WTC11 (cell line): ENCODE measurements around the gene TRMT6. TPM values are rescaled to one million over a fixed set of nuclear protein-coding genes. Genes with fewer than 3 reads are reported as not detected.

Experiments
- ATAC-seq: fragments of 200-7000 bp; cut with Tn5 transposase; 2 replicates; pipeline ENCODE4 v1.10.0; 2021; ENCODE audit warnings: mild to moderate bottlenecking, moderate library complexity
- CTCF ChIA-PET: fragments of 300-600 bp; sonication (Branson Sonifier 250); formaldehyde crosslinking; loops from one replicate; lab custom pipeline; 2021; ENCODE audit warnings: antibody characterized with exemption; lab: Charles Lee
- POLR2A ChIA-PET: fragments of 350-600 bp; sonication (Branson Sonifier 250); formaldehyde crosslinking; loops from one replicate; lab custom pipeline; 2021; ENCODE audit warnings: antibody characterized with exemption; lab: Charles Lee
- DNase-seq: peaks from one replicate; pipeline ENCODE4 v3.0.0; 2021; ENCODE audit warnings: low spot score
- H3K27ac Mint-ChIP-seq: 2 replicates; pipeline ENCODE4 v1.8.0; 2021; ENCODE audit warnings: mixed read lengths
- H3K27me3 Mint-ChIP-seq: 2 replicates; pipeline ENCODE4 v1.8.0; 2021; ENCODE audit warnings: low read depth, mild to moderate bottlenecking, moderate library complexity, mixed read lengths
- H3K36me3 Mint-ChIP-seq: 2 replicates; pipeline ENCODE4 v1.8.0; 2021; ENCODE audit warnings: mixed read lengths
- H3K4me1 Mint-ChIP-seq: 2 replicates; pipeline ENCODE4 v1.8.0; 2022; ENCODE audit warnings: mixed read lengths
- H3K4me3 Mint-ChIP-seq: 2 replicates; pipeline ENCODE4 v1.8.0; 2021; ENCODE audit warnings: mild to moderate bottlenecking, moderate library complexity, mixed read lengths
- H3K9me3 Mint-ChIP-seq: 2 replicates; pipeline ENCODE4 v1.8.0; 2021; ENCODE audit warnings: mixed read lengths
- ARID4B ChIP-seq: sonication (generic); formaldehyde crosslinking; IDR thresholded peaks from 2 replicates; pipeline ENCODE4 v1.8.0; 2023; ENCODE audit warnings: missing genetic modification reagents, mild to moderate bottlenecking, borderline replicate concordance
- ATF2 ChIP-seq: sonication (generic); formaldehyde crosslinking; IDR thresholded peaks from 2 replicates; pipeline ENCODE4 v1.8.1; 2022; ENCODE audit warnings: low read depth, missing genetic modification reagents, borderline replicate concordance
- ATF6 ChIP-seq: sonication (generic); formaldehyde crosslinking; IDR thresholded peaks from 2 replicates; pipeline ENCODE4 v1.8.1; 2023; ENCODE audit warnings: mild to moderate bottlenecking, missing genetic modification reagents
- ERG ChIP-seq: fragments of 250-450 bp; sonication (Bioruptor Pico); IDR thresholded peaks from 2 replicates; pipeline ENCODE4 v1.8.0; 2021; ENCODE audit warnings: mild to moderate bottlenecking
- ESRRA ChIP-seq: sonication (generic); formaldehyde crosslinking; IDR thresholded peaks from 2 replicates; pipeline ENCODE4 v1.8.1; 2022; ENCODE audit warnings: mild to moderate bottlenecking, missing genetic modification reagents, borderline replicate concordance
- GABPB1 ChIP-seq: sonication (generic); formaldehyde crosslinking; IDR thresholded peaks from 2 replicates; pipeline ENCODE4 v1.8.1; 2023; ENCODE audit warnings: mild to moderate bottlenecking, missing genetic modification reagents
- JUN ChIP-seq: sonication (generic); formaldehyde crosslinking; IDR thresholded peaks from 2 replicates; pipeline ENCODE4 v1.8.0; 2023; ENCODE audit warnings: mild to moderate bottlenecking, missing genetic modification reagents
- NFATC4 ChIP-seq: fragments of 250-450 bp; sonication (Bioruptor Pico); IDR thresholded peaks from 2 replicates; pipeline ENCODE4 v1.9.0; 2021; ENCODE audit warnings: mild to moderate bottlenecking
- NFYB ChIP-seq: sonication (generic); formaldehyde crosslinking; conservative IDR thresholded peaks from 2 replicates; pipeline ENCODE4 v1.8.0; 2022; ENCODE audit warnings: low read depth, missing genetic modification reagents
- OVOL2 ChIP-seq: fragments of 250-450 bp; sonication (Bioruptor Pico); IDR thresholded peaks from 2 replicates; pipeline ENCODE4 v1.9.0; 2021; ENCODE audit warnings: mild to moderate bottlenecking, borderline replicate concordance
- RORB ChIP-seq: fragments of 250-450 bp; sonication (Bioruptor Pico); IDR thresholded peaks from 2 replicates; pipeline ENCODE4 v1.9.0; 2021; ENCODE audit warnings: mild to moderate bottlenecking
- SMAD3 ChIP-seq: sonication (generic); formaldehyde crosslinking; IDR thresholded peaks from 2 replicates; pipeline ENCODE4 v1.8.0; 2022; ENCODE audit warnings: missing genetic modification reagents, mild to moderate bottlenecking, borderline replicate concordance
- TCF7 ChIP-seq: sonication (generic); formaldehyde crosslinking; IDR thresholded peaks from 2 replicates; pipeline ENCODE4 v1.8.0; 2022; ENCODE audit warnings: mild to moderate bottlenecking, low read depth, missing genetic modification reagents, moderate library complexity
- TEAD1 ChIP-seq: sonication (generic); formaldehyde crosslinking; IDR thresholded peaks from 2 replicates; pipeline ENCODE4 v1.8.0; 2022; ENCODE audit warnings: mild to moderate bottlenecking, missing genetic modification reagents
- ZNF512 ChIP-seq: sonication (generic); formaldehyde crosslinking; IDR thresholded peaks from 2 replicates; pipeline ENCODE4 v1.8.1; 2022; ENCODE audit warnings: missing genetic modification reagents, borderline replicate concordance
- ZNF532 ChIP-seq: fragments of 250-450 bp; sonication (Bioruptor Pico); IDR thresholded peaks from 2 replicates; pipeline ENCODE4 v1.9.0; 2021; ENCODE audit warnings: mild to moderate bottlenecking, borderline replicate concordance
- total RNA-seq: library from RNA; stranded (reverse); gene quantifications from 3 replicates; pipeline ENCODE4 v1.2.3, GENCODE V29; 2021

The TRMT6 gene
- total RNA-seq, 1 experiment from 2014 or later, result 17.2 TPM

DNA sequence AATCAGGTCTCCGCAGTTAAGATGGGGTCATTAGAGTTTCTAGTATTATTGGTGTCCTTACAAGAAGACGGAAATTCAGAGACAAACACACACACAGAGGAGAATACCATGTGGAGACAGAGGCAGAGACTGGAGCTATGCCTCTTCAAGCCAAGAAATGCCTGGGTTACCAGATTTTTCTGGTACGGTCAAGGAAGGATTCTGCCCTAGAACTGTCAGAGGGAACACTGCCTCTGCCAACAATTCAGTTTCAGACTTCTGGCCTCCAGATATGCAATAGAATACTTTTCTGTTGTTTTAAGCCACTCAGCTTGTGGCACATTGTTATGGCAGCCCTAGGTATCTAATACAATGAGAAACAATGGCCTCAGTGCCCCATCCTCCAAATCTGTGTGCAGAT, 18.9 kb downstream of the TRMT6 start:
- no peak for DNase-seq
- no peak overlapping the region for H3K4me3 Mint-ChIP-seq
- POLR2A ChIA-PET, result no interaction called here
- CTCF ChIA-PET, result interaction anchor here (1.3 kb wide), 1 partner anchor 374 kb away, joined by 4 read pairs; no protein-coding TSS in a partner anchor
- no peak overlapping the region for H3K27ac Mint-ChIP-seq
- H3K9me3 Mint-ChIP-seq, result no peaks in the 10 kb centered on the region
- TF ChIP-seq OVOL2 (CRISPR knock-in tag) (no peak), ZNF532 (CRISPR knock-in tag) (no peak), ESRRA (CRISPR knock-in tag) (no peak), ARID4B (no peak)
- H3K4me1 Mint-ChIP-seq, result no peaks in the 10 kb centered on the region
- peaks cover 8% of the 10 kb centered on the region for H3K27me3 Mint-ChIP-seq
- ATAC-seq, result no peak
- H3K36me3 Mint-ChIP-seq, result no peaks in the 10 kb centered on the region

DNA sequence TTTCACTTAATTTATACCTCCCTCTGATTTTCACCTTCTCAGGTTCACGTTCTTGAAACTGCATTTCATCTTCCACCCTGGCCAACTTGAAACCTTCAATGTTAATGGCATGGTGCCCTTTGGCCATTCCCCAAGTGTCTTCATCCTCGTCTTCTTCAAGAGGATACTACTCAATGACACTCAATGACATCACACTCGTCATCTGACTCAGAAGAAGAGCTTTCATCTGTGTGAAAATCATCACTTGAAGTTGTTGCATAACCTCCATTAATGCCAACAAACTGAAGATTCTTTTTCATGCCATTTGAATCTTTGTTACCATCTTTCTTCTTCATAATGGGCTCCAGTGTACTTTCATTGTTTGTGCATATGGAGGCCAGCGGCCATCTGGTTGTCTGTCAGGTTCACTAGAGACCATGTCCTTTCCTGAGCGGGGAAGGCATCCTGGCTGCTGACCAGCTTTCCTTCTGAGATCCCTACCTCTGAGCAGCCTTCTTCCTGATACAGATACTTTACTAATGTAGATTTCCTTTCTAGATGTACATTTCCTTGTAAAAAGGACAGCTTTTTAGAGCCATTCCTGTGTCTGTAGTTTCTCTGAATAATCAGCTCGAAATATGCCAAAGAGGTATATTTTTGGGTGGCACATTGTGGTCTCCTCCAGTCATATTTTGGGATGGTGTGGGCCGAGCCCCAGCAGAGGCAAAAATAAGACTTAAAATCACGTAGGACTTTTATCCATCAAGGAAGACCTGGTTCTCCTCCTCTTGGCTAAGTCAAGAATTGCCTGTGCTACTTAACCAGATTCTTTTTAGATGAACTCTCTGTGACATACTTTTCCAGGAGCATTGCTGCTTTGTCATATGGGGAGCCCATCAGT, 21.3 kb downstream of the TRMT6 start:
- Mint-ChIP-seq H3K27me3 (peaks cover 8% of the 10 kb centered on the region), H3K27ac (no peak overlapping the region), H3K4me3 (no peak overlapping the region), H3K4me1 (no peaks in the 10 kb centered on the region), H3K36me3 (no peaks in the 10 kb centered on the region), H3K9me3 (no peaks in the 10 kb centered on the region)
- POLR2A ChIA-PET, result no interaction called here
- CTCF ChIA-PET, result interaction anchor here (1.3 to 1.5 kb wide), 2 partner anchors 141 to 372 kb away, joined by 3 to 5 read pairs; no protein-coding TSS in a partner anchor
- ATAC-seq, result no peak
- no peak for DNase-seq
- TF ChIP-seq ERG (CRISPR knock-in tag) (no peak), JUN (CRISPR knock-in tag) (no peak), TCF7 (no peak), RORB (CRISPR knock-in tag) (no peak), TEAD1 (no peak), GABPB1 (CRISPR knock-in tag) (no peak), NFATC4 (no peak), ZNF512 (CRISPR knock-in tag) (no peak), SMAD3 (CRISPR knock-in tag) (no peak), ATF6 (CRISPR knock-in tag) (no peak), NFYB (no peak), ATF2 (CRISPR knock-in tag) (no peak)
